ENCODE data around the gene NDUFC1.

NDUFC1 gene

DNA sequence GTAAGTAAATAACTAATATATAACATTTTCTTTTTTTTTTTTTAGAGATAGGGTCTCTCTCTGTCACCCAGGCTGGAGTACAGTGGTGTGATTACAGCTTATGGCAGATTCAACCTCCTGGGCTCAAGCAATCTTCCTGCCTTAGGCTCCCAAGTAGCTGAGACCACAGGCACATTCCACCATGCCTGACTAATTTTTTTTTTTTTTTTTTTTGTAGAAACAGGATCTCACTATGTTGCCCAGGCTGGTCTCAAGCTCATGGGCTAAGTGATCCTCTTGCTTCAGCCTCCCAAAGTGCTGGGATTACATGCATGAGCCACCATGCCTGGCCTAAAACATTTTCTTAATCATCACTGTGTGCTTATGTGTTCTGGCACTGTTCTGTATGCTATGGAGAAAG, 55.0 kb downstream of the NDUFC1 start:
- no peak for DNase-seq (ENCODE audit: low read depth)

DNA sequence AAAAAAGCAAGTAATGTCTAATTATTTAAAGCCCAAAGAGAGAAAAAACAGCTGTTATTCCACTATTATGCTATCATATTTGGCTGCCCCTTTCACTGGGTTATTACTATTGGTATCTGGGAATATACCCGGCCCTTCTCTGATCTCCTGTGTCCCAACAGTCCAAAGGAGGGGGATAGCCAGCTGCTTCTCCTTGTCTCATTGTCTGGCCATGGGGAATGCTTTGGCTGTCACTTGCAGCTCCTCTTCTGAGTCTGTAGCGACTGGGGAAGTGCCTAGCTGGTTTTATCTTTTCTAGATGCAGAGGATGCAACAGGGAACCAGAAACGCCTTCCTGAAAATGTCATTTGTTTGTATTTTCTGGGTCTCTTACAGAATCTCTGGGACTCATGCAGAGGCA, 56.1 kb downstream of the NDUFC1 start:
- no peak for DNase-seq (ENCODE audit: low read depth)

- no peak for DNase-seq (ENCODE audit: low read depth)
Observed at GRCh38 chr4:139245590-139245989, 56.7 kb downstream of the NDUFC1 start.

GRCh38 chr4:139243448-139244365, 58.6 kb downstream of the NDUFC1 start:
- no peak for DNase-seq (ENCODE audit: low read depth)

DNA sequence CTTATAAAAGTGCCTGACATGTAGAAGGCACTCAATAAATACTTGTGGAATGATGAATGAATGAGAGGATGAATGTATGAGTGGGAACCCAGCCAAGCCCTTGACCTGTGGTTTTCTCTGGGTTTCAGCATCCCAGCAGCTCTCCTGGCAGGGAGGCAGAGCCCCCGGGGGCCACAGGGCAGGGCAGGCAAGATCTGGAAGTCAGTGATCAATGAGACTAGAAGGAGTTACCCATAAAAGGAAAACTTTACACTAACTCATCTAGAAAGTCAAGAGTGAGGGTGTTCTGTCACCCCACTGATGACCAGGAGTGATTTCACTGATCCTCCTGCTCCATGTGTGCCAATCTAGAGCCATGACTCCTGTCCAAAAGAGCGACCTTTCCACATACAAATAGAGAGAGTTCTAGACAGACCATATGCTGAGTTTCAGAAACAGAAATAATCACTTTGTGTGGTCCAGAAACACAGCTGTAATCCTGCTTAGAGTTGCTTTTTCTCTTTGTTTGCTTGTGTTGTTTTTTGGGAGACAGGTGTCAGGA, 59.7 kb downstream of the NDUFC1 start:
- no peak for DNase-seq (ENCODE audit: low read depth)

DNA sequence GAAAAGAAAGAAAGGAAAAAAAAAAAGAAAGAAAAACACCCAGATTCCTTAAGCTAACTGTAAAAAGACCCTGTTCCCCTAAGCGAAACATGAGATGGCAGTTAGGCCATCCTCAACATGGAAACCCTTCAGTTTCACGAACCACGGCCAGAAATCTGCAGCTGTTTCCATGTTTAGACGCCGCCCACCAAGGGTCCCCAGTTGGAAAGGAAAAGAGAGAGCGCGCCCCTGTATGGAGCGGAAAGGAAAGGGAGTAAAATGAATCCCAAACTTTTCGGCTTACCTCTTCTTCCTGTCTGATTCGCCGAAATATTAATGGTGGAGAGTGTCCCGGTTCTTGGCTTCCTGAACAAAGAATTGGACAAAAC, 60.5 kb downstream of the NDUFC1 start:
- DNase-seq (ENCODE audit: low read depth) = no peak

DNA sequence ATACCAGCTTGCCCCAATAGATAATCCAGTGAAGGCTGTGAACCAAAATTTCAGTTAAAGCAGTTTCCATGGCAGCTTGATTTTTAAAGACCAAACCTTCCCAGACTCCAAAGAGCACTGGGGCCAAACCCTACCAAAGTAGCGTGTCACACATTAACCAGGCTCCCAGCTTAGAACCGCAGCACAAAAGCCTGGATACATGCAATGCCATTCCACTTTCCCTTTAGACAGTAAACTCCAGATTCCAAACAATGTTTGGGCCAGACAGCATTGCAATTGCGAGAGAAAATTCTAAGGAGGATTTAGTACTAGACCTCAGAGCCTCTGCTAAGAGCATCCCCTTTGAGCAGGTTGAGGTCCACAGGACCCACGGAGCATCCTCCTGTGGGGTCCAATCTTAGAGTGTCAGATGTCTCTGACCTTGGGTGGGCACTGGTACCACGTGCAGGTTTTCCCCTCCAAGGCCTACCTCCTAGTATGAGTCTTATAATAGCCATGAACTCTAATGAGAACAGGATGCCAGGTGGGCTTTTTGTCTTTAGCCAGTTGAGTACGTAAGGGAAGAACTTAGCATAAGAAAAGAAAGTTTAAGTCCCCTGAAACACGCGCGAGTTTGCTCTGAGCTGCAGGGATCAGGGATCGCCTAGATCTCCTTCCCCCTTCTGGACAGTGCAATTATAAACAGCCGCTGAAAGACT, 61.0 kb downstream of the NDUFC1 start:
- no peak for DNase-seq (ENCODE audit: low read depth)

All from stimulated activated CD8-positive, alpha-beta memory T cell treated with anti-CD3 and anti-CD28 coated beads, Interleukin-4, amount 100 ng/mL, for 24 hours (primary cell).